Measurements from ENCODE around the gene ODF2L.

Gene ODF2L

DNA sequence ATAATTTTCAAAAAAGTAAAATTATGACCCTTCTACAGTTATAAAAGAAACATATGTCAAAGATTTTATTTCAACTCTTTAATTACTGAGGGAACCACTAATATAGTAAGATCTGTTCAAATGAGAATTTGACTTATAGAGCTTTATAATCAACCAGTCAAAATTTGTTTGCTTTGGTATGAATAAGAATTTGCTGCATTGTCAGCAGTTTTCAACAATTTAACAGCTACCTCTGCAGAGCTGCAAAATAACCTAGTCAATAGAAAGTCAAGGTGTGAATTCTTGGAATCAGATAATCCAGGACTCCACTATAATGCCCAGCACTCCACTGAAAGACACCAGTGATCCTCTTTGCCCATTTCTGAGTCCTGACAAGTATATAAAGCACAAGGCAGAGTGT is 78.2 kb downstream of the ODF2L start:
- DNase-seq (ENCODE audit: low read depth in 3 of 3), result no peak

DNA sequence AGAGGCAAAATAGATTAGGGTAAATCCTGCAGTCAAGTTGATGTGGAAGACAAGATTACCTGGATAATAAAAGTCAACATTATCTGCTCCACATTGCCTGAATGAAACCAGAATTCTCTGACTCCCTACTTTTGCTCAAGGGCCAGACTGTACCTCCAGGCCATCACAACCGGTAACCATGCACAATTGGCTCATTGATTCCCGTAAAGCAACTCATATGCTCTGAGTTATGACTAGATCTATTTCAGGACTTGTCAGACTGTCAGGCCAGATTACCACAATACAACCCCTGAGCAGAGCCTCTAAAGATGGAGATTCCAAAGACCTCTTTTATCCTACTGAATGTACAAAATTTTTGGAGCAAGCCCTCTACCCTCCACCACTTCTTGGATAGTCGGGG is 90.4 kb downstream of the ODF2L start:
- DNase-seq (ENCODE audit: low read depth in 3 of 3), result no peak

DNA sequence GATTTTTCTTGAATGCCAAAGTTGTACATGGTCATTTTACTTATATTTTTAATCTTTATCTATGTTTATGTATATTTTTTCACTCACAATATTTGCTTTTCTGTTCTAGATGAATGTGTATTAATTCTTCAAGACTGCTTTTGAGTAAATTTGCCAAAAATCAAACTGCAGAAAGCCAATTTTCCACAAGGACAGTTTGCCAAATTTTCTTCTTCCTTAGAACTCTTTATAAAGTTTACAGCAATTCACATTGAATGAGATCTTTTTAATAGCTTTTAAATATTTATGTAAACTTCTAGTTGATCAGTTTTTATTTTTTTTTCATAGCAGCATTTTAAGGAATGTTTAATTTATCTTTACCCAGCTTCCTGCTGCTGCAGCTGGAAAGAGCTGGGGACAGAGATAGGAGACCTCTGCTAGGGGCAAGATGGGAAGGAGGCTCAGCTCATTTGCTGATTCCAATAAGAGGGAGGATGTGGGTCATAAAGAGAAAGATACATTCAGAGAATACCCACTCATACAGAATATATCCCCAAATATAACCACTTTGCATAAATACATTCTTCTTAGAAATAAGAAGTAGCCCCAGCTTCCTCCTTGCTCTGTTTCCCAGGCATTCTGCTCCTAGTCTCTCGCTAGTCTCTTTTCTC is 93.0 kb downstream of the ODF2L start:
- no peak for DNase-seq (ENCODE audit: low read depth in 3 of 3)
